Spleen (tissue), 11 donors: ENCODE results near the gene DACH1. TPM values are rescaled to one million over a fixed set of nuclear protein-coding genes. Genes with fewer than 3 reads are reported as not detected.

ENCODE experiments used
- DNase-seq: peaks from one replicate; pipeline ENCODE4 v3.0.0-alpha.2; 2020
- H3K27ac ChIP-seq, 8 donors: fragments of 200-600 bp; sonication (generic) in 7 of 8; 1 replicate in 4 of 8; 2 replicates in 4 of 8; pipeline versions ENCODE4 v1.5.0 to v1.8.0; 2016 to 2021; ENCODE audit warnings: inconsistent platforms in 4 of 8, mild to moderate bottlenecking in 4 of 8, moderate library complexity in 1 of 8
- H3K27me3 ChIP-seq, 7 donors: fragments of 200-600 bp; sonication (generic) in 6 of 7; replicated peaks in 1 of 7; 1 replicate in 4 of 7; 2 replicates in 3 of 7; pipeline versions ENCODE4 v1.5.0 to v1.8.0; 2016 to 2021; ENCODE audit warnings: inconsistent platforms in 3 of 7, mild to moderate bottlenecking in 1 of 7
- H3K36me3 ChIP-seq, 6 donors: fragments of 200-600 bp; sonication (generic) in 5 of 6; 1 replicate in 4 of 6; 2 replicates in 2 of 6; pipeline versions ENCODE4 v1.5.0 to v1.8.0; 2016 to 2021; ENCODE audit warnings: inconsistent platforms in 2 of 6
- H3K4me1 ChIP-seq, 6 donors: fragments of 200-600 bp; sonication (generic) in 5 of 6; 1 replicate in 3 of 6; 2 replicates in 3 of 6; pipeline versions ENCODE4 v1.5.0 to v1.8.0; 2016 to 2021; ENCODE audit warnings: inconsistent platforms in 3 of 6
- H3K4me3 ChIP-seq, 8 donors: fragments of 200-600 bp; sonication (generic) in 7 of 8; 1 replicate in 4 of 8; 2 replicates in 4 of 8; pipeline versions ENCODE4 v1.5.0 to v1.8.0; 2016 to 2021; ENCODE audit warnings: inconsistent platforms in 4 of 8, mild to moderate bottlenecking in 4 of 8, moderate library complexity in 2 of 8
- H3K9me3 ChIP-seq, 8 donors: fragments of 200-600 bp; sonication (generic) in 7 of 8; 1 replicate in 4 of 8; 2 replicates in 4 of 8; pipeline versions ENCODE4 v1.5.0 to v1.8.0; 2016 to 2021; ENCODE audit warnings: inconsistent platforms in 4 of 8
- POLR2A ChIP-seq, 3 donors: fragments of 450-650 bp; IDR thresholded peaks; one replicate each; pipeline ENCODE4 v1.5.1; 2017; ENCODE audit warnings: antibody characterized with exemption in 3 of 3, mild to moderate bottlenecking in 1 of 3
- POLR2AphosphoS5 ChIP-seq, 3 donors: sonication (generic); formaldehyde crosslinking; IDR thresholded peaks; one replicate each; pipeline ENCODE4 v1.5.1; 2017; ENCODE audit warnings: antibody characterized with exemption in 3 of 3
- WGBS, 5 donors: extraction: QIAGEN DNeasy Blood & Tissue Kit in 3 of 5; methylation state at CpG; one replicate each; pipeline versions ENCODE4 v1.1.5 to v1.1.7; 2013 to 2018; 5-methylcytosine and 5-hydroxymethylcytosine counted together
- intact Hi-C: fragments of 100-400 bp; cut with DNase I; formaldehyde crosslinking; loops from one replicate; pipeline ENCODE4 v1.15.0; 2023; ENCODE audit warnings: low total_unique reads
- polyA plus RNA-seq, 3 donors: library from polyadenylated mRNA; stranded (reverse); fragments of 200-250 nt; gene quantifications; one replicate each; pipeline ENCODE4 v1.2.1, GENCODE V29; 2013
- total RNA-seq, 7 donors: library from RNA; depleted of rRNA in 3 of 7; stranded (reverse); fragments of >200 nt in 3 of 7; fragmentation: NEBNext Ultra II Directional in 4 of 7; extraction: Animal tissue kit (Norgen Biotek cat#: 25700) in 4 of 7; gene quantifications; one replicate each; pipeline versions ENCODE4 v1.1.0 to v1.2.1, GENCODE V29; 2016 to 2021
- TF ChIP-seq, protein P1 (sequence below), 11 experiments: fragments of 200-600 bp in 7 of 11; fragments of 450-650 bp in 4 of 11; sonication (generic) in 4 of 11; IDR thresholded peaks in 8 of 11; conservative IDR thresholded peaks in 3 of 11; 1 replicate in 7 of 11; 2 replicates in 4 of 11; pipeline versions ENCODE4 v1.4.0 to v1.8.0; 2016 to 2021; ENCODE audit warnings: antibody characterized with exemption in 11 of 11, inconsistent platforms in 4 of 11, mild to moderate bottlenecking in 1 of 11
- donor health status: healthy with polysubstance abuse.
- donor health status: DM: no; HTN: no; CAD: no; lungs with moderate emphysema.
- donor health status: DM: no; HTN: no; CAD: no.
- donor health status: Bipolar disorder and iron deficiency.
- donor health status: healthy.
- donor health status: DM: no; HTN: no; CAD: no.
- donor health status: DM: yes; HTN: yes; CAD: no.

DACH1 gene
- total and polyA plus RNA-seq, 10 donors, result 0.80 to 18.9 (median 11.4) TPM

DNA sequence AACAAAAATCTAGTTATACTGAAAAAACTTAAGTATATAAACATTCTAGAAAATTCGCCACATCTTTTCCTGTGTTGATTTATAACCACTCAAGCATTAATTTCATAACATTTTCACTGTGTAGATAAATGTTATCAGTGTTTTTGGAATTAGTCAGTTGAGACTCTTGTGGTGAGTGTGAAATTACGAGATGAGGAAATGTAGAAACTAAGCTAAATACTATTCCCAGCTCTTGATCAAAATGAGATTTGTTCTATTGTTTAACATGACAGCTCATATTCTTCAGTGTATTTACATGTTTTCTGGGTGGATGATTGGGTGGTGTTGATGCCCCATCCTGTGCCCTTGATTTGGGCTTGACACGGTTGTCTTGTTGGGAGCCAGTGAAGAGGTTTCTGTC lies 406.8 kb downstream of the DACH1 start:
- WGBS, 5 donors, result 28 to 37% (median 35%) methylated on average over 3 of the region's 3 CpGs
- intact Hi-C loops, result no loop called here
- H3K4me1 ChIP-seq, result peaks cover 0 to 6% (median 0%) of the 10 kb centered on the region in 6 donors

DNA sequence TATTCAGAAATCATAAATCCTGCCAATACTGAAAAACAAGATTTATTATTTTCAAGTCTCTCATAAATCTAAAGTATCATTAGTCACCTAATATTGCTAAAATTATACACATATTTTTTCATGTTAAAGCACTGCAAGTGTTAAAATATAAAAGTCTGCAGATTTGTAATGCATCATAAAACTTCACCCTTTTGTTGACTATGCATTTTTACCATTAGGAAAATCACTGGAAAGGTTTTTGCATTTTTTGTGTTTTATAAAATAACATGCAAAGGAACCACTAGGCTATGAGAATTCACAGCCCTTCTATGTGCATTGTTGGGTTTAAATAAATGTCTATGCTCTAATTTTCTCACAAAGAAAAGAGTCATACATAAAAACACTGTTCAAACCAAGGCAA lies 407.3 kb downstream of the DACH1 start:
- Histone ChIP-seq H3K9me3 (no peaks in the 10 kb centered on the region), H3K27ac (no peak overlapping the region), H3K4me1 (peaks cover 0 to 6% (median 0%) of the 10 kb centered on the region in 6 donors), H3K36me3 (no peaks in the 10 kb centered on the region), H3K4me3 (no peak overlapping the region), H3K27me3 (no peaks in the 10 kb centered on the region)
- no peak for DNase-seq
- intact Hi-C loops, result no loop called here
- TF ChIP-seq POLR2AphosphoS5 (IDR thresholded peaks at IDR 0.05) (no peak), POLR2A (IDR thresholded peaks at IDR 0.05) (no peak)
- TF ChIP-seq, protein P1, sequence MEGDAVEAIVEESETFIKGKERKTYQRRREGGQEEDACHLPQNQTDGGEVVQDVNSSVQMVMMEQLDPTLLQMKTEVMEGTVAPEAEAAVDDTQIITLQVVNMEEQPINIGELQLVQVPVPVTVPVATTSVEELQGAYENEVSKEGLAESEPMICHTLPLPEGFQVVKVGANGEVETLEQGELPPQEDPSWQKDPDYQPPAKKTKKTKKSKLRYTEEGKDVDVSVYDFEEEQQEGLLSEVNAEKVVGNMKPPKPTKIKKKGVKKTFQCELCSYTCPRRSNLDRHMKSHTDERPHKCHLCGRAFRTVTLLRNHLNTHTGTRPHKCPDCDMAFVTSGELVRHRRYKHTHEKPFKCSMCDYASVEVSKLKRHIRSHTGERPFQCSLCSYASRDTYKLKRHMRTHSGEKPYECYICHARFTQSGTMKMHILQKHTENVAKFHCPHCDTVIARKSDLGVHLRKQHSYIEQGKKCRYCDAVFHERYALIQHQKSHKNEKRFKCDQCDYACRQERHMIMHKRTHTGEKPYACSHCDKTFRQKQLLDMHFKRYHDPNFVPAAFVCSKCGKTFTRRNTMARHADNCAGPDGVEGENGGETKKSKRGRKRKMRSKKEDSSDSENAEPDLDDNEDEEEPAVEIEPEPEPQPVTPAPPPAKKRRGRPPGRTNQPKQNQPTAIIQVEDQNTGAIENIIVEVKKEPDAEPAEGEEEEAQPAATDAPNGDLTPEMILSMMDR (IDR thresholded peaks at IDR 0.05 in 8 of 11, conservative IDR thresholded peaks at IDR 0.05 in 3 of 11), result no peak

More for the DNA sequence above, 406.8 kb downstream of the DACH1 start:
- no peaks in the 10 kb centered on the region for H3K9me3 ChIP-seq
- H3K27ac ChIP-seq, result no peak overlapping the region
- H3K36me3 ChIP-seq, result no peaks in the 10 kb centered on the region
- H3K4me3 ChIP-seq, result no peak overlapping the region
- no peak for TF ChIP-seq POLR2AphosphoS5 (IDR thresholded peaks at IDR 0.05)
- TF ChIP-seq, protein P1 (IDR thresholded peaks at IDR 0.05 in 8 of 11, conservative IDR thresholded peaks at IDR 0.05 in 3 of 11), result no peak
- no peak for TF ChIP-seq POLR2A (IDR thresholded peaks at IDR 0.05)
- DNase-seq, result no peak
- H3K27me3 ChIP-seq, result no peaks in the 10 kb centered on the region

DNA sequence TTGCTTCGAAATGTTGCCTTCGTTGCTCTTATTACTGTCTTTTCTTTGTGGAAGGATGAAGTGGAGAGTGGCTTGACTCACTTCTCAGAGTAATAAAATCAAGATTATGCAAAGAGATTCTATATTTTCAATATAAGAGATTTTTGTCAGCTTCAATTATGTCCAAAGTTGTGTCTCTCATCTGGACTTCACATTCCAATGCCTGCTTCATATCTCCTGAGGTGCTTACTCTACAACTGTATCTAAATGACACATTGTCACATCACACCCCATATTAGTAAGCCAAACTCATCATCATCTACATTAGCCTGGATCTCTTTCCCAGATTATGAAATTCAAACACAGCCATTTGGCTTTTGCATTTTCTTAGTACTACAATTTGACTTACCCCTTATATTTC lies 409.4 kb downstream of the DACH1 start:
- H3K9me3 ChIP-seq, result no peaks in the 10 kb centered on the region
- H3K36me3 ChIP-seq, result no peaks in the 10 kb centered on the region
- TF ChIP-seq POLR2AphosphoS5 (IDR thresholded peaks at IDR 0.05) (no peak), POLR2A (IDR thresholded peaks at IDR 0.05) (no peak)
- TF ChIP-seq, protein P1 (IDR thresholded peaks at IDR 0.05 in 8 of 11, conservative IDR thresholded peaks at IDR 0.05 in 3 of 11), result no peak
- no peak for DNase-seq
- 77 to 90% (median 83%) methylated on average over 2 of the region's 2 CpGs for WGBS, 5 donors
- no peaks in the 10 kb centered on the region for H3K27me3 ChIP-seq
- peaks cover 0 to 6% (median 0%) of the 10 kb centered on the region in 6 donors for H3K4me1 ChIP-seq
- intact Hi-C loops, result no loop called here
- H3K4me3 ChIP-seq, result no peak overlapping the region
- no peak overlapping the region for H3K27ac ChIP-seq

DNA sequence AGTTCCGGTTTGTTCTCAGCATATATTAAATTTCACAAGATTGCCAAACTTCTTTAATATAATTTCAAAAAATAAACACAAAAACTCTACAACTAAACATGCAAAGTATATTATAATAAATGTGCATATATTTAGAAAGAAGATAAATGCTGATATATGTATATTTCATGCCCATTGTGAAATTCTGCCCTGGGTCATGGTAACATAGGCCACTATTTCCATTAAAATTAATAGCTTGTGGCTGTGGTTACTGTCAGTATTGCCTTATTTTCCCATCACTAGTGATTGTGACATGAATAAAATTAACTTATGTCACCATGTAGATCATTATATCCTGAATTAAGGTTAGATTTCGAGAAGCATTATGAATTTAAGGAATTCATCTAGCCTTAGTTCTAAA lies 410.9 kb downstream of the DACH1 start:
- Histone ChIP-seq H3K4me1 (peaks cover 0 to 6% (median 0%) of the 10 kb centered on the region in 6 donors), H3K9me3 (no peaks in the 10 kb centered on the region), H3K4me3 (no peak overlapping the region), H3K27ac (no peak overlapping the region), H3K27me3 (no peaks in the 10 kb centered on the region), H3K36me3 (no peaks in the 10 kb centered on the region)
- no peak for TF ChIP-seq POLR2AphosphoS5 (IDR thresholded peaks at IDR 0.05)
- TF ChIP-seq POLR2A (IDR thresholded peaks at IDR 0.05), result no peak
- TF ChIP-seq, protein P1 (IDR thresholded peaks at IDR 0.05 in 8 of 11, conservative IDR thresholded peaks at IDR 0.05 in 3 of 11), result no peak
- intact Hi-C loops, result no loop called here
- WGBS, 5 donors, result 71 to 93% (median 75%) methylated on average over 2 of the region's 2 CpGs
- DNase-seq, result no peak
